Esophagus mucosa (tissue), 1 donor: ENCODE data around the gene ZNF407. TPM values are rescaled to one million over a fixed set of nuclear protein-coding genes. Genes with fewer than 3 reads are reported as not detected.

Experiments used
- ATAC-seq: fragments of 200-7000 bp; cut with Tn5 transposase; one replicate; pipeline ENCODE4 v1.9.1; 2020
- total RNA-seq: library from RNA; stranded (reverse); gene quantifications from one replicate; pipeline ENCODE4 v1.2.4, GENCODE V29; 2023
- donor health status: DM: yes; HTN: yes; CAD: no.

Gene ZNF407
- total RNA-seq, 1 donor from 2014 or later: 6.3 TPM

GRCh38 chr18:75060185-75060584 lies 462.5 kb downstream of the ZNF407 start:
- no peak for ATAC-seq

- ATAC-seq: no peak
These were observed 464.7 kb downstream of the ZNF407 start for GRCh38 chr18:75062297-75062886.

GRCh38 chr18:75063196-75063595 lies 465.5 kb downstream of the ZNF407 start:
- peak; percentile 14 for ATAC-seq

- no peak for ATAC-seq
These were observed 466.2 kb downstream of the ZNF407 start for GRCh38 chr18:75063615-75064512.

GRCh38 chr18:75064513-75064905 lies 466.8 kb downstream of the ZNF407 start:
- ATAC-seq: no peak

- ATAC-seq: no peak
These were observed 467.8 kb downstream of the ZNF407 start for GRCh38 chr18:75065251-75066000.

- no peak for ATAC-seq
These were observed 468.6 kb downstream of the ZNF407 start for GRCh38 chr18:75066021-75066880.

- no peak for ATAC-seq
These were observed 469.3 kb downstream of the ZNF407 start for GRCh38 chr18:75066936-75067335.

GRCh38 chr18:75067996-75068645 lies 470.5 kb downstream of the ZNF407 start:
- ATAC-seq: no peak

- ATAC-seq: no peak
These were observed 471.2 kb downstream of the ZNF407 start for GRCh38 chr18:75068682-75069435.

- no peak for ATAC-seq
These were observed 472.6 kb downstream of the ZNF407 start for GRCh38 chr18:75070235-75070624.

GRCh38 chr18:75070625-75071483 lies 473.2 kb downstream of the ZNF407 start:
- ATAC-seq: peak; percentile 95

- no peak for ATAC-seq
These were observed 473.8 kb downstream of the ZNF407 start for GRCh38 chr18:75071484-75071785.

GRCh38 chr18:75071866-75072671 lies 474.4 kb downstream of the ZNF407 start:
- ATAC-seq: no peak

GRCh38 chr18:75072672-75073371 lies 475.2 kb downstream of the ZNF407 start:
- no peak for ATAC-seq

- ATAC-seq: no peak
These were observed 476.0 kb downstream of the ZNF407 start for GRCh38 chr18:75073654-75074053.

GRCh38 chr18:75074196-75075015 lies 476.7 kb downstream of the ZNF407 start:
- ATAC-seq: no peak

GRCh38 chr18:75075016-75075305 lies 477.3 kb downstream of the ZNF407 start:
- no peak for ATAC-seq
